HEK293T (cell line): ENCODE measurements around the gene ANTXRL.
"Not testable (repeated sequence)": the region's sequence is repeated elsewhere in the genome, so short reads cannot be mapped to it uniquely, and the experiment has no call there.

Experiments
- CTCF ChIA-PET: fragments of 350-600 bp; formaldehyde crosslinking; extraction: SDS; loops from one replicate; lab custom pipeline; 2021; ENCODE audit warnings: antibody characterized with exemption, inconsistent platforms; lab: Yijun Ruan, JAX
- POLR2A ChIA-PET: fragments of 350-600 bp; formaldehyde crosslinking; extraction: SDS; loops from one replicate; lab custom pipeline; 2020; ENCODE audit warnings: antibody characterized with exemption, inconsistent platforms; lab: Yijun Ruan, JAX
- DNase-seq: peaks from one replicate; pipeline ENCODE4 v3.0.0; 2012; ENCODE audit warnings: mixed read lengths; ENCODE audit errors: extremely low spot score
- ARNT ChIP-seq: fragments of 450-650 bp; IDR thresholded peaks from 2 replicates; pipeline ENCODE4 v1.6.1; 2017; ENCODE audit warnings: mild to moderate bottlenecking
- BHLHE40 ChIP-seq: fragments of 450-650 bp; IDR thresholded peaks from 2 replicates; pipeline ENCODE4 v1.6.1; 2016; ENCODE audit warnings: mild to moderate bottlenecking, moderate library complexity, borderline replicate concordance
- CTBP1 ChIP-seq: fragments of 450-650 bp; IDR thresholded peaks from 2 replicates; pipeline ENCODE4 v1.6.1; 2016; ENCODE audit warnings: borderline replicate concordance
- ELF4 ChIP-seq: fragments of 450-650 bp; IDR thresholded peaks from 2 replicates; pipeline ENCODE4 v1.6.1; 2017; ENCODE audit warnings: antibody characterized with exemption
- FOXA1 ChIP-seq: fragments of 450-650 bp; IDR thresholded peaks from 2 replicates; pipeline ENCODE4 v1.6.1; 2016; ENCODE audit warnings: mild to moderate bottlenecking
- FOXK2 ChIP-seq: fragments of 450-650 bp; IDR thresholded peaks from 2 replicates; pipeline ENCODE4 v1.6.1; 2016; ENCODE audit warnings: mild to moderate bottlenecking
- FOXM1 ChIP-seq: fragments of 450-650 bp; IDR thresholded peaks from 2 replicates; pipeline ENCODE4 v1.6.1; 2017; ENCODE audit warnings: mild to moderate bottlenecking, borderline replicate concordance
- HDGF ChIP-seq: fragments of 450-650 bp; IDR thresholded peaks from 2 replicates; pipeline ENCODE4 v1.6.1; 2017; ENCODE audit warnings: antibody characterized with exemption, borderline replicate concordance
- L3MBTL2 ChIP-seq: fragments of 450-650 bp; conservative IDR thresholded peaks from 2 replicates; pipeline ENCODE4 v1.6.1; 2016; ENCODE audit warnings: mild to moderate bottlenecking
- LEF1 ChIP-seq: fragments of 450-650 bp; IDR thresholded peaks from 2 replicates; pipeline ENCODE4 v1.6.1; 2017; ENCODE audit warnings: mild to moderate bottlenecking, borderline replicate concordance
- NFRKB ChIP-seq: fragments of 450-650 bp; IDR thresholded peaks from 2 replicates; pipeline ENCODE4 v1.6.1; 2016; ENCODE audit warnings: mild to moderate bottlenecking, moderate library complexity
- SP1 ChIP-seq: fragments of 450-650 bp; IDR thresholded peaks from 2 replicates; pipeline ENCODE4 v1.6.1; 2017
- SUZ12 ChIP-seq: fragments of 450-650 bp; IDR thresholded peaks from 2 replicates; pipeline ENCODE4 v1.6.1; 2016; ENCODE audit warnings: mild to moderate bottlenecking
- TARDBP ChIP-seq: fragments of 450-650 bp; IDR thresholded peaks from 2 replicates; pipeline ENCODE4 v1.6.1; 2016
- ZNF384 ChIP-seq: fragments of 450-650 bp; IDR thresholded peaks from 2 replicates; pipeline ENCODE4 v1.6.1; 2016
- TF ChIP-seq, protein P1 (sequence below): fragments of 450-650 bp; IDR thresholded peaks from 2 replicates; pipeline ENCODE4 v1.6.1; 2016

ANTXRL gene

DNA sequence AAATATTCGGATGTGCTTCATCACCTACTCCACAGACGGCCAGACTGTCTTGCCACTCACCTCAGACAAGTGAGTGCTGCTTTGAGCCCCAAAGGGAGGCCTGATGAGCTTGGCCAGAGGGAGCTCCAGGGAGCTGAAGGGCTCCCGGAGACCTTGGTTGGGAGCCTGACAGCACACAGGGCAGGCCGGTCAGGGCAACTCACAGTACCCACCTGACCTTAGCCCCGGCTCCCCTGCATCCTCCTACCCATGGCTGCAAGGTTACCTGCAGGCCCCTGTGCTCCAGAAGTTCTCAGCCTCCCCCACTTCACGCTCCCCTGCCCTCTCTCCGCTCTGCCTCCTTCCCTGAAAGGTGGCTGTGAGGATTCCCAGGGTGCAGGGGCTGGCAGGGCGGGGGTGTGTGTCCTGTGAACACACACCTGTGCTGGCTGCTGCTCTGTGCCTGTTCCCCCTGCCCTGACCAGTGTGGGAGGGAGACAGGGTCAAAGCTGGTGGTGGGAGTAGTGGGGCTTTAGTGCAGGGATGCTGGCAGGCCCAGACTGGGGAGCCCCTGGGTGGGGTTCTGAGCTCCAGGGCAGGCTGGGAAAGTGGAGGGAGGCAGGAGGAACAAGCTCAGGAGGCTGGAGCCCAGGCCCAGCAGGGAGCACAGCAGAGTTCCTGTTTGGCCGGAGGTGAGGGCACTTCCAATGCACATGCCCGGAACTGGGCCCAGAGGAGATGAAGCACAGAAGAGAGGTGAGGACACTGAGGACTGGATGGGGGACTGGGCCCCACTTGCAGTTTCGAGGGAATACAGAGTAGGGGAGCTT, 7.2 kb downstream of the ANTXRL start:
- DNase-seq: no peak
- TF ChIP-seq FOXA1: no peak
- TF ChIP-seq NFRKB: no peak
- no peak for TF ChIP-seq SUZ12
- TF ChIP-seq CTBP1: no peak
- no peak for TF ChIP-seq SP1
- no peak for TF ChIP-seq L3MBTL2
- no peak for TF ChIP-seq HDGF
- TF ChIP-seq FOXM1: no peak
- no peak for TF ChIP-seq ELF4
- no peak for TF ChIP-seq TARDBP
- no peak for TF ChIP-seq ARNT
- TF ChIP-seq FOXK2: no peak
- no peak for TF ChIP-seq ZNF384
- TF ChIP-seq LEF1: no peak
- TF ChIP-seq, protein P1, sequence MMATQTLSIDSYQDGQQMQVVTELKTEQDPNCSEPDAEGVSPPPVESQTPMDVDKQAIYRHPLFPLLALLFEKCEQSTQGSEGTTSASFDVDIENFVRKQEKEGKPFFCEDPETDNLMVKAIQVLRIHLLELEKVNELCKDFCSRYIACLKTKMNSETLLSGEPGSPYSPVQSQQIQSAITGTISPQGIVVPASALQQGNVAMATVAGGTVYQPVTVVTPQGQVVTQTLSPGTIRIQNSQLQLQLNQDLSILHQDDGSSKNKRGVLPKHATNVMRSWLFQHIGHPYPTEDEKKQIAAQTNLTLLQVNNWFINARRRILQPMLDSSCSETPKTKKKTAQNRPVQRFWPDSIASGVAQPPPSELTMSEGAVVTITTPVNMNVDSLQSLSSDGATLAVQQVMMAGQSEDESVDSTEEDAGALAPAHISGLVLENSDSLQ: no peak
- no peak for TF ChIP-seq BHLHE40
- ChIA-PET CTCF (no interaction called here), POLR2A (no interaction called here)

DNA sequence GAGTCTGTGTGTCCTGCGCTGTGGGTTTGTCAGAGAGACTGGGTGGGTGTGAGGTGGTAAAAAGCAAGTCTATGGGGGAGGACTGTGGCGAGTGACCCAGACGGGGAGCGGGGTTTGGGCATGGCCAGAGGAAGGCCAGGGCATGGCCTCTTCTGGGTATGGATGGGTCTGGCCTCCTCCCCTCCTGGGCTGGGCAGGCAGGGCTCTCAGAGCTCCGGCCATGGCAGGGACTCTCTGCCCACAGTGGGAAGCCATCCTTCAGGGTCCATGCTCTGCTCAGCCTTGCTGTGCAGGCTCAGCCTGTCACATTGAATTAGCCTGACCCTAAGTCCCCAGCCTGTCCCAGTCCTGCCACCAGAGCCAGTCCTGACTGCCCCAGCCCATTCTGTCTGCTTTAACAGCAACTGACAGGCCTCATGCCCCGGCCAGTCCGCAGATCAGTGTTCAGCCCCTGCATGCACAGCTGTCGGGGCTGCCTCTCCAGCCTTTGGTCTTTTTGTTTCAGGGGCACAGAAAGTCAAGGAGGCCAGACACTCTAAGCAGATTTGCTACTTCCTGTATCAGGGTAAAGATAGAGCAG, 7.9 kb downstream of the ANTXRL start:
- no peak for DNase-seq
- ChIA-PET CTCF (no interaction called here), POLR2A (interaction anchor here (0.9 kb wide), 1 partner anchor 10 kb away, joined by 3 read pairs; no protein-coding TSS in a partner anchor)
- TF ChIP-seq FOXA1 (no peak), FOXK2 (no peak), ZNF384 (no peak), BHLHE40 (no peak), NFRKB (no peak), LEF1 (no peak), SP1 (no peak), SUZ12 (no peak), CTBP1 (no peak), FOXM1 (no peak), HDGF (no peak), L3MBTL2 (no peak), ARNT (no peak), ELF4 (no peak), TARDBP (no peak)
- TF ChIP-seq, protein P1: no peak

DNA sequence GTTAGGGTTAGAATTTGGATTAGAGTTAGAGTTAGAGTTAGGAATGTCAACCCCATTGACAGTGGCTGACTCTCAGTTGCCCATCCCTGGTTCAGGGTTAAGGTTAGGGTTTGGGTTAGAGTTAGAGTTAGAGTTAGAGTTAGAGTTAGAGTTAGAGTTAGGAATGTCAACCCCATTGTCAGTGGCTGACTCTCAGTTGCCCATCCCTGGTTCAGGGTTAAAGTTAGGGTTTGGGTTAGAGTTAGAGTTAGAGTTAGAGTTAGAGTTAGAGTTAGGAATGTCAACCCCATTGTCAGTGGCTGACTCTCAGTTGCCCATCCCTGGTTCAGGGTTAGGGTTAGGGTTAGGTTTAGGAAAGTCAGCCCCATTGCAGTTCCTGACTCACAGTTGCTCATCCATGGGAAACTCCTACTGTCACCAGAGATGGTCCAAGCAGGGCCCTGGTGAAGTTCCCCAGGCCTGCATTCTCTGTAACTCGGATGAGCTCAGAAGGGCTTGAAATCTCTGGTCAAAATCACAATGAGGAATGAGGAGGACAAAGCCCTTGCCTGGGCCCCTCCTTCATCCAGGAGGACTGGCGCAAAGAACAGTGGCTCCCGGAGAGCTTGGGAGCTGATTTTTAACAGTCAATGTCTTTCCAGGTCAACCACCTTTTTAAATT, 8.7 kb downstream of the ANTXRL start:
- DNase-seq, CTCF ChIA-PET: not testable (repeated sequence)
- POLR2A ChIA-PET: interaction anchor here (0.9 kb wide), 1 partner anchor 11 kb away, joined by 3 read pairs; no protein-coding TSS in a partner anchor

DNA sequence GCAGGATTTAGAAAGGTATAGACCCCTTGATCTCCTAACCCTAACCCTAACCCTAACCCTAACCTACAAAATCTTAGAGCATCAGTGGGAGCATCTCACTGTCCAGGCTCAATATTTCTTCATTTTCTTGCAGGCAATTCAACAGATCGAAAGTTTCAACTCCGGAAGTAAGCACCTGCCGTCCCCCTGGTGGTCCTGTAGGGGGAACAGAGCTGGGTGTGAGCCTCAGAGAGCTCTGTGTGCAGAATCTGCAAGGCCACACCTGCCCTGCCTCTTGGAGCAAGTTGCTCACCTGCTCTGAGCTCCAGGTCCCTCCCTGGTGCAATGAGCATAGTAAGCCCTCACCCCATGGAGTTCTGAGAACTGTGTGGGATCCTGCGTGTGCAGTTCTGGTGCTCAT, 9.3 kb downstream of the ANTXRL start:
- POLR2A ChIA-PET, DNase-seq: not testable (repeated sequence)
- CTCF ChIA-PET: interaction anchor here (0.7 kb wide), 1 partner anchor 58 kb away, joined by 3 read pairs; no protein-coding TSS in a partner anchor

DNA sequence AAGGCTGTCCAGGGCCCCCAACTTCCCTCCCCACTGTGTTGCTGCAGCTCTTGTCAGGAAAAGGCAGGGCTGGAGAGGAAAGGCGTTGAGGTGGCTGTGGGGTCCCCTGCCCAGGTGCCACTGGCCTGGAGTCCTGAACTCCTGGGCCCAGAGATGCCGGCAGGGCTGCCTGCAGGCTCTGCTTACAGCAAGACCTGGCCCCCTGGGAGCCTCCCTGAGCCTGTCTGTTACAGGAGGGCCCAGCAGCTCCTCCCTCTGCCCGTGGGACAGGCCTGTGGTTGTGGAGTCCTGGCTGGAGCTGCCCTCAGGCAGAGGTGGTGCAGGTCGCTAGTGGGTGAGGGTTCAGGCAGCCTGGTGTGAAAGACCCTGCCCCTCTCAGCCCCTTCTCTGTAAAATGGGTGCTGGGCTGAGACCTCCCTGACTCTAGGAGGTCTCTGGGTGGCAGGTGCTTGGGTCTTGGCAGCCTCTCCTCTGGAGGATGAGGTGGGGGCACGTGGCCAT, 9.9 kb downstream of the ANTXRL start:
- DNase-seq: no peak
- CTCF ChIA-PET: interaction anchor here (0.7 kb wide), 1 partner anchor 59 kb away, joined by 3 read pairs; no protein-coding TSS in a partner anchor
- POLR2A ChIA-PET: no interaction called here
- no peak for TF ChIP-seq SP1
- TF ChIP-seq, protein P1: no peak
- TF ChIP-seq CTBP1: no peak

DNA sequence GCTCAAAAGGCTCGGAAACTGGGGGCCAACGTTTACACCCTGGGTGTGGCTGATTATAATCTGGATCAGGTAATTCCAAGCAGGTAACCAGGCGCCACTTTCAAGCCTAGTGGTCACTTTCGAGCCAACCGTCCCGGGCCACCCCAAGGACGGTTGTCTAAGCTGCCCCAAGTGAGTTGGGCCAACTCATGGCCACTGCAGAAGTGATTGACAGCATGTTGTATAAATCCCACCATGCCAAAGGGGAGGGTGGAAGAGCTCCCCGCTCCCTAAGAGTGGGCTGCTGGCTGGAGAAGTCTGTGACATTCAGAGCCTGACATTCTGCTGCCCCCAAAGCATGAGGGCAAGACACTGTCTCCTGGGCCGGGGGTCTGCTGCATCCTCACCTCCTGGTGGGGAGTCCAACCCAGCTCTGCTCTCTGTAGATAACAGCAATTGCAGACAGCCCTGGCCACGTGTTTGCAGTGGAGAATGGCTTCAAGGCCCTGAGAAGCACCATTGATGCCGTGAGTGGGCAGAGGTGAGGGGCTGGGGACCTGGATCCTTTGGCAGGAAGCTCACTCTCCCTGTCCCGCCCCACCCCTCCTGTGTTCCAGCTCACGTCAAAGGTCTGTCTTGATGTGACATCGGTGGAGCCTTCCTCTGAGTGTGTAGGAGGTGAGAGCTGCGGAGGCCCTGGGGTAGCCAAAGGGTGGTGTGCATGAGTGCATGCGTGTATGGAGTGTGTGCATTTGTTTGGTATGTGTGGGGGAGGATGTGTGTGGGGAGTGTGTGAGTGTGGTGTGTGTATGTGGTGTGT, 10.8 kb downstream of the ANTXRL start:
- ChIA-PET POLR2A (no interaction called here), CTCF (no interaction called here)
- no peak for DNase-seq
- TF ChIP-seq L3MBTL2: no peak
- no peak for TF ChIP-seq ZNF384
- no peak for TF ChIP-seq FOXK2
- TF ChIP-seq NFRKB: no peak
- TF ChIP-seq, protein P1: no peak
- no peak for TF ChIP-seq ARNT
- no peak for TF ChIP-seq SUZ12
- TF ChIP-seq BHLHE40: no peak
- TF ChIP-seq LEF1: no peak
- no peak for TF ChIP-seq SP1
- no peak for TF ChIP-seq FOXA1
- no peak for TF ChIP-seq HDGF
- no peak for TF ChIP-seq FOXM1
- TF ChIP-seq TARDBP: no peak
- no peak for TF ChIP-seq ELF4
- TF ChIP-seq CTBP1: no peak
